ENCODE measurements around the gene KIRREL3.
"Not testable (repeated sequence)": the region's sequence is repeated elsewhere in the genome, so short reads cannot be mapped to it uniquely, and the experiment has no call there.

KIRREL3 gene

GRCh38 chr11:126411971-126412381 is 588.6 kb downstream of the KIRREL3 start:
- DNase-seq, result no peak

- no peak for DNase-seq
Measured at GRCh38 chr11:126410649-126411048, 589.9 kb downstream of the KIRREL3 start.

GRCh38 chr11:126409620-126409985 is 591.0 kb downstream of the KIRREL3 start:
- no peak for DNase-seq

GRCh38 chr11:126408901-126409619 is 591.5 kb downstream of the KIRREL3 start:
- no peak for DNase-seq

GRCh38 chr11:126408496-126408895 is 592.1 kb downstream of the KIRREL3 start:
- DNase-seq, result no peak

GRCh38 chr11:126407682-126408288 is 592.8 kb downstream of the KIRREL3 start:
- DNase-seq, result no peak

- DNase-seq, result no peak
Measured at GRCh38 chr11:126407101-126407521, 593.5 kb downstream of the KIRREL3 start.

GRCh38 chr11:126406368-126406767 is 594.2 kb downstream of the KIRREL3 start:
- no peak for DNase-seq

GRCh38 chr11:126405906-126406305 is 594.7 kb downstream of the KIRREL3 start:
- DNase-seq, result no peak

GRCh38 chr11:126405374-126405773 is 595.2 kb downstream of the KIRREL3 start:
- no peak for DNase-seq

- DNase-seq, result no peak
Measured at GRCh38 chr11:126404367-126404766, 596.2 kb downstream of the KIRREL3 start.

- DNase-seq, result no peak
Measured at GRCh38 chr11:126403658-126404057, 596.9 kb downstream of the KIRREL3 start.

- no peak for DNase-seq
Measured at GRCh38 chr11:126403022-126403581, 597.5 kb downstream of the KIRREL3 start.

- DNase-seq, result no peak
Measured at GRCh38 chr11:126400479-126400878, 600.1 kb downstream of the KIRREL3 start.

GRCh38 chr11:126400019-126400418 is 600.6 kb downstream of the KIRREL3 start:
- no peak for DNase-seq

- no peak for DNase-seq
Measured at GRCh38 chr11:126398721-126399120, 601.8 kb downstream of the KIRREL3 start.

GRCh38 chr11:126398296-126398695 is 602.3 kb downstream of the KIRREL3 start:
- no peak for DNase-seq

GRCh38 chr11:126396965-126397364 is 603.6 kb downstream of the KIRREL3 start:
- no peak for DNase-seq

- not testable (repeated sequence) for DNase-seq
Measured at GRCh38 chr11:126396266-126396665, 604.3 kb downstream of the KIRREL3 start.

GRCh38 chr11:126395784-126396183 is 604.8 kb downstream of the KIRREL3 start:
- not testable (repeated sequence) for DNase-seq

- DNase-seq, result not testable (repeated sequence)
Measured at GRCh38 chr11:126394634-126395072, 605.9 kb downstream of the KIRREL3 start.

GRCh38 chr11:126394036-126394435 is 606.5 kb downstream of the KIRREL3 start:
- no peak for DNase-seq

GRCh38 chr11:126393143-126393542 is 607.4 kb downstream of the KIRREL3 start:
- DNase-seq, result no peak

GRCh38 chr11:126392633-126393013 is 607.9 kb downstream of the KIRREL3 start:
- no peak for DNase-seq
